Muscle layer of duodenum (tissue), 2 donors: Measurements from ENCODE around the gene HS6ST3.

ENCODE experiments used
- H3K27ac ChIP-seq: one replicate; pipeline ENCODE4 v1.7.0; 2013; ENCODE audit warnings: mild to moderate bottlenecking, low read length
- H3K27me3 ChIP-seq: one replicate; pipeline ENCODE4 v1.7.0; 2013; ENCODE audit warnings: low read depth, mild to moderate bottlenecking, control low read depth, low read length
- H3K36me3 ChIP-seq, 2 donors: one replicate each; pipeline ENCODE4 v1.7.0; 2013; ENCODE audit warnings: low read length in 2 of 2, control low read depth in 1 of 2, mild to moderate bottlenecking in 1 of 2; ENCODE audit not compliant: insufficient read depth in 2 of 2, control insufficient read depth in 1 of 2
- H3K4me1 ChIP-seq, 2 donors: one replicate each; pipeline ENCODE4 v1.7.0; 2013; ENCODE audit warnings: low read length in 2 of 2, mild to moderate bottlenecking in 2 of 2, control low read depth in 1 of 2, moderate library complexity in 1 of 2; ENCODE audit not compliant: insufficient read depth in 2 of 2, control insufficient read depth in 1 of 2
- H3K4me3 ChIP-seq, 2 donors: one replicate each; pipeline ENCODE4 v1.7.0; 2013; ENCODE audit warnings: low read length in 2 of 2, low read depth in 1 of 2, mild to moderate bottlenecking in 1 of 2
- H3K9me3 ChIP-seq, 2 donors: one replicate each; pipeline ENCODE4 v1.7.0; 2013; ENCODE audit warnings: low read length in 2 of 2, control low read depth in 1 of 2, mild to moderate bottlenecking in 1 of 2; ENCODE audit not compliant: control insufficient read depth in 1 of 2
- donor health status: healthy.

The HS6ST3 gene

DNA sequence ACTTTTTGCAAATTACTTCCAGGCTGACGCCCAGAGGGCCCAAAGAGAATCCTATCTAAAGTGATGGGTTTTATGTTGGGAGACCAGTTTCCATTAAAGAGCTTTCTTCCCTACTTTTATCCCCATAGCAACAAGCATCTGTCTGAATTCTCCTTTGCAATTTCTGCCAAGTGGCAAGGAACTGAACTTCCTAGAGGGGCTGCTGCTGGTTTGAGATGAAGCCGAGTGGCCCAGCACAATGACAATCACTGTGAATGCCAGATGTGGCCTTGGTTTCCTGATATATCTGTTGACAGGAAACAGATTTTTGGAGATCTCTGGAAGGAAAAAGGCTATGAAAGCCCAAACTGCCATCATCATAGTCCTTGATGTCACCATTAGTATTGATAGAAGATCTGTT lies 705.8 kb downstream of the HS6ST3 start:
- no peaks in the 10 kb centered on the region for H3K36me3 ChIP-seq
- no peaks in the 10 kb centered on the region for H3K9me3 ChIP-seq
- H3K27me3 ChIP-seq: no peaks in the 10 kb centered on the region
- no peak overlapping the region for H3K27ac ChIP-seq
- H3K4me1 ChIP-seq: no peaks in the 10 kb centered on the region
- no peak overlapping the region for H3K4me3 ChIP-seq

DNA sequence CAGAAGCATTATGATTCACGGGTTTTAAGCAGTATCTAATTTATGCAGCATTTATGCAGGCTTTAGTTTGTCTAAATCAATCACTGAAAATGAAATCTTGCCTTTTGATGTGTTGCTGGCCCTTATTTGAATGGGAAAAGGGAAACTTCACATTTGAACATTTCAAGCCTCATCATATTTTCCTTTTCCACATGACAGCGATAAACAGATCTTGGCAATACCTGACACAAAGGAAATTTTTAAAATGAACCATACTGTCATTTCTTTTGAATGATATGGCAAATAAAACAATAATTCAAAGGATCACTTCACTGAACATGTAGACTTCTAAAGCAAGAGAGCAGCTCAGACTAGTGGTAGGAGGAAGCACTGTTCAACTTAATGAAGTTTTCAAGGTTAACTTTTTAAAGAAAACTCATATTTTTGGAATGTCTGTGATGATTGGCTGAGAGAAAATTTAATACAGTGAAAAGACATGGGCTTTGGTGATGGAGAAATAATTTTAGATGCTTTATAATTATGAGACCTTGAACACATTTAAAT lies 706.3 kb downstream of the HS6ST3 start:
- Histone ChIP-seq H3K4me3 (no peak overlapping the region), H3K4me1 (no peaks in the 10 kb centered on the region), H3K36me3 (no peaks in the 10 kb centered on the region), H3K9me3 (no peaks in the 10 kb centered on the region), H3K27me3 (no peaks in the 10 kb centered on the region), H3K27ac (no peak overlapping the region)

DNA sequence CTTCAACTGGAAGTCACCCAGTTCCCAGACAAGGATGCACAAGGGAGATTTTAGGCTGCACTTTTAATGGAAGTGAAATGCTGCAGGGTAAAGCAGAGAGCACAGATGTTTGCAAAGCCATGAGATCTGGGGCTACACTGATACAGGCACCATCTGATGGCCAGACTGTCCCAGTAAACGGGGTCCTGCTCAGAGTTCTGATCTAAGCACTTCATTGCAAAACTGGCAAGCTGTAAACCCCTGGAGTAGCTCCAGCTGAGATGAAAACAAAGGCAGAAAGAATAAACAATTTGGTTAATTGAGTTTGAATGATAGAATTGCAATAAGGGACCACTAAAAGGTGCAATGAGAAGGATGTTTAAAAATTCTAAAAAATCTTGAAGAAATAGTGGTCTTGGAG lies 707.2 kb downstream of the HS6ST3 start:
- no peak overlapping the region for H3K4me3 ChIP-seq
- H3K9me3 ChIP-seq: no peaks in the 10 kb centered on the region
- no peaks in the 10 kb centered on the region for H3K4me1 ChIP-seq
- H3K27me3 ChIP-seq: no peaks in the 10 kb centered on the region
- H3K27ac ChIP-seq: no peak overlapping the region
- no peaks in the 10 kb centered on the region for H3K36me3 ChIP-seq

DNA sequence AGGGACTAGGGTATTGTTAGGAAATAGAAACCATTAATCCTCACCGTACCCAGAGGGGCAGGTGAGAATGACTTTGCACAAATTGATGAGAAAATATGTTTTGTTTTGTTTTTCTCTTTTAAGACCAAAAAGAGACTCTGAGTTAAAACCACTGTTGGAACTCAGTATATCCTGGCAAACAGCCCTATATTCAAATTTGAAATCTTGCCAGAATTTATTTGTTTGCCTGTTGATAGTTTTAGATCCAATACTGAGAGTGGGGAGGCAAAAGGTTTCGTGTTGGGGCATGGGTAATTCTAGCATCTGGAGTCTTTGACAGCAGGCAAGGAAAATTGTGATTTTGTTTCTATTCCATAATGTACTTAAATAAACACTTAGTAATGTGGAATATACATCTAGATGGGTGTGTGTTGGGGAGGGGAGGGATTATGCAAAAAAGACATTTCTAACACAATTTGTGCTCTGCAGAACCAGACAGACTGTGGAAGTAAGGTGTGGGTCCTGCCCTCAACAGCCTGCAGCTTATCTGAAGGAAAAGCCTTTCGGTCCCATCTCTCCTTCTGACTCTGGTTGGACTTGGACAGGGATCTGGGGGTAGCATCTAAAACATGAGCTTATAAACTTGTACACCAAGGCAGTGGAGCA lies 713.7 kb downstream of the HS6ST3 start:
- H3K4me3 ChIP-seq: no peak overlapping the region
- H3K9me3 ChIP-seq: no peaks in the 10 kb centered on the region
- no peaks in the 10 kb centered on the region for H3K27me3 ChIP-seq
- H3K36me3 ChIP-seq: no peaks in the 10 kb centered on the region
- H3K27ac ChIP-seq: no peak overlapping the region
- H3K4me1 ChIP-seq: no peaks in the 10 kb centered on the region

DNA sequence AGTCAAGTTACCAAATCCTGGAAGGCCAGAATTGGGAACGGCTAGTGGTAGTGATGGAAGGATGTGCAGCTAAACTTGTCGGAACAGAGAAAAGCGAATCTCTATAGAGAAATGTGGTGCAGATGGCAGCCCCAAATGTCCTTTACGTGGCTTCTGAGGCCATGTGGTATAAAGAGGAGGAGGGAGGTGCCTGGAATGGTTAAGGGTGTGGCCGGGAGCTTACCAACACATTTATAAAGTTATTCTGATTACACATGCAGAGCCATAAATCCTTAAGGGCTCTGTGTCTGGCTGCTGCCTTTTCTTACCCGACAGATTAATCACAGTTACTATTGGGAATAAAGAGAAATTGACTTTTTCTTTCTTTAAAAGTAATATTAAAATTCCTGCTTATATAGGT lies 714.3 kb downstream of the HS6ST3 start:
- no peaks in the 10 kb centered on the region for H3K4me1 ChIP-seq
- H3K4me3 ChIP-seq: no peak overlapping the region
- no peaks in the 10 kb centered on the region for H3K27me3 ChIP-seq
- no peaks in the 10 kb centered on the region for H3K36me3 ChIP-seq
- H3K9me3 ChIP-seq: no peaks in the 10 kb centered on the region
- H3K27ac ChIP-seq: no peak overlapping the region

DNA sequence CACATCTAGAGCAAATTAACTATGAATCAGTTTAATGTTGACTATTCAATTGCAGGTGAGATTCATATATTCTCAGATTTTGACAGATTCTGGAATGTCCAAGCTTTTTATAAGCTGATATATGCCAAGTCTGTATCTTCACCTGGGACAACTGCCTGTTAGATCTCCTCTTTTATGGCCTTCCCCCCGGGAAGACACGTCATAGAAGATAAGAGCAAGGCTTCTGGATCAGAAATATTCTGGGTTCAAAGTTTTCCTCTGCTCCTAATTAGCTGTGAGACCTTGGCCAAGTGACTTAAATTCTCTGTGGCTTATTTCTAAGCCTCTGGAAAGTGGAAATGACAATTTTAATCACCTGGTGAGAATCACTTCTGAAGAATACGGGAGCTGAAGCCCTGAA lies 716.8 kb downstream of the HS6ST3 start:
- Histone ChIP-seq H3K27ac (no peak overlapping the region), H3K9me3 (no peaks in the 10 kb centered on the region), H3K4me3 (no peak overlapping the region)

DNA sequence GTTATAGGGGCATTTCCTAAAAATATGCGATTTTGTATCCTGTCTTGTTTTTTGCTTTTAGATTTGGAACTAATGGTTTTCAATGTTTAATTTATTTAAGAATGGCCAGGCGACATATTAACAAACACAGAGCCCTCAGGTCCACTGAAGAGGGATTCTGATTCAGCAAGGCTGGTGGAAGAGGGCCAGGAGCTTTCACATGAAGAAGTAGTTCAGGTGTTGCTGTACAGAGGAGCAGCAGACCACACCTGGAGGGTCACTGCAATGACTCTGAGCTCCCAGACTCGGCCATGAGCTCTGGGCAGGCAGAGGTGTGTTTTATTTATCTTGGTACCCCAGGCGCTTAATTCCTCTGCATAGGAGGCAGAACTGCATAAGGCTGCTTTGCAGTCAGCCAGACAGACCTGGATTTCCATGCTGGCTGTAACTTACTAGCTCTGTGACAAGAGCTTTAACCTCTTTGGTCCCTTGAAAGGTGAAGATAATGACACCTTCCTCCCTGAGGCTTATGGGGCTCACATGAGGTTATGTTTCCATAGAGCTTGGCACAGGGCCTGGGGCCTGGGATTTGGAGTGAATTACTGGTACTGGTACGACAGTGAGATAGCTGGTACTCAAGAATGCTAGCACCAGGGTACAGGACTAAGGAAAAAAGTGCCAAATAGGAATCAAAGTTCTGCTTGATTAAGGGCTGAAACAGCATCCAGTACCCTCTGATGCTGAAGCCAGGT lies 719.6 kb downstream of the HS6ST3 start:
- Histone ChIP-seq H3K36me3 (no peaks in the 10 kb centered on the region), H3K4me1 (no peaks in the 10 kb centered on the region), H3K27ac (no peak overlapping the region), H3K9me3 (no peaks in the 10 kb centered on the region), H3K4me3 (no peak overlapping the region), H3K27me3 (no peaks in the 10 kb centered on the region)

More for the DNA sequence above, 716.8 kb downstream of the HS6ST3 start:
- no peaks in the 10 kb centered on the region for H3K4me1 ChIP-seq
- H3K27me3 ChIP-seq: no peaks in the 10 kb centered on the region
- no peaks in the 10 kb centered on the region for H3K36me3 ChIP-seq

DNA sequence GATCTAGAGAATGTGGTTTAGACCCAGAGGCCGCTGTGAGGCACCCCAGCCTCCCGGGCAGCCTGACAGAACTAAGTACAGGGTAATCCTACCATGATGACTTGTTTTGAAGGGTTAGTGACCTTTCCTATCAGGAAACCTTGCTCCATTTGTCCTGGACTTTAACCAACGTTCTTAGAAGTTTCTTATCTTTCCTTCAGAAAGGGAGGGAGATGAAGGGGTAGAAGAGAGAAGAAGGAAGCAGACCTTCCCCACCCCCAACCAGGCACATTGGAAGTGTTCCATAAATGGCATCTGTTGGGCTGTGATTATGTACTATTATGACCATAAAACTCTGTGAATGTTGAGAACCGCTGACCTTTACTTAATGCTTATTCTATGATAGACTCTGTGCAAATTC lies 720.2 kb downstream of the HS6ST3 start:
- H3K4me1 ChIP-seq: no peaks in the 10 kb centered on the region
- H3K27ac ChIP-seq: no peak overlapping the region
- H3K27me3 ChIP-seq: no peaks in the 10 kb centered on the region
- H3K9me3 ChIP-seq: no peaks in the 10 kb centered on the region
- H3K36me3 ChIP-seq: no peaks in the 10 kb centered on the region
- H3K4me3 ChIP-seq: no peak overlapping the region

DNA sequence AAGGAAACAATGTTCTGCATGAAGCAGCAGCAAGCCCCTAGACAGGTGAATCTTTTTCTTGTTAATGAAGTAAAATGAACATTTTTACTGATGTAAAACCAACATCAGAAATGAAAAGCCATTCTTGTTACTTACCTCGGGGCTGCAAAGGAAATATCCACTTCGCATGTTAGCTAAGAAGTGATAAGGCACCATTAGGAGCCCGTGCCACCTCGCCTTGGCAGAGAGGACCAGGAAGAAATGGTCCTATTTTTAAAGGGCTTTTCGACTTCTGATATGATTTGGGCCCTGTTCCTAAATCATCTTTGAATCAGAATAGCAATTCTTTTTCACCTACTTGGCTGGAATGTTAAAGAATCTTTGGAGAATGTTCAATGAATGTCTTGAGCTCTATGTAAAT lies 721.1 kb downstream of the HS6ST3 start:
- no peaks in the 10 kb centered on the region for H3K9me3 ChIP-seq
- no peaks in the 10 kb centered on the region for H3K4me1 ChIP-seq
- H3K27ac ChIP-seq: no peak overlapping the region
- no peaks in the 10 kb centered on the region for H3K27me3 ChIP-seq
- H3K36me3 ChIP-seq: no peaks in the 10 kb centered on the region
- no peak overlapping the region for H3K4me3 ChIP-seq

DNA sequence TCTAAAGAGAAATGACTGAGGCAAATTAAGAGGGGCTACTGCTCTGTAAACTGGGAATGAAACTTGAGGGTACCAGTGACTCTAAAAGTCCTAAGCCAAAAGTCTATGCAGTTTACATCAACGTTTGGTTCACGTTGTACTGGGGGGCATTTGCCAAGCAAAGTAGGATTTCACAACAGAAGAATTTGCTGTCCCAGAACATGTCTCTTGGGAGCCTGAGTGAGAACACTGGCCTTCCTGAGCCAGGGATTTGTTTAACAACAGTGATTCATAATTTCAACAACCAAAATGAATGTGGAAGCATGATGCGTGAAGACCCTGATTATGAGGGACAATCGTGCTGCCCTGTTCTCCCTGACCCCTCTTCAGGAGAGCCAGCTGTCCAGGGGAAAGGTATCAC lies 726.4 kb downstream of the HS6ST3 start:
- H3K27ac ChIP-seq: no peak overlapping the region
- no peaks in the 10 kb centered on the region for H3K4me1 ChIP-seq
- no peaks in the 10 kb centered on the region for H3K36me3 ChIP-seq
- H3K27me3 ChIP-seq: no peaks in the 10 kb centered on the region
- H3K9me3 ChIP-seq: no peaks in the 10 kb centered on the region
- no peak overlapping the region for H3K4me3 ChIP-seq

DNA sequence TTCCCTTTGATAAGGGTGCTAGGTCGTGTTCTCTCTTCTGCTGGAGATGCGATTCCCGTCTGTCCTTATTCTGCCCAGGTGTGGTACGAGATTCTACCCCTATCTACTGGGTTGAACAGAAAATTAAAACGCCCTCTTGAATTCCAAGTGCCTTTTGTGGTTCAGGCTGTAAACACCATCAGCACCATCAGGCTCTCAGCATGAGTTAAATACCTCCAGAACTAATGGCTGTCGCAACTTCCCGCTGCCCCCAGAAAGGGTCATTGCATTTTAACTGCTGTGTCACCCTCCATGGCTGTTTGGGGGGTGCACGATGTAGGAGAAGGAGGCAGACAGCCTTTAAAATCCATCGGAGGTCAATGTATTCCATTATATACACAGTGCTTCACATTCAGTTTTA lies 727.0 kb downstream of the HS6ST3 start:
- no peak overlapping the region for H3K4me3 ChIP-seq
- H3K36me3 ChIP-seq: no peaks in the 10 kb centered on the region
- no peaks in the 10 kb centered on the region for H3K9me3 ChIP-seq
- H3K27me3 ChIP-seq: no peaks in the 10 kb centered on the region
- no peak overlapping the region for H3K27ac ChIP-seq
- no peaks in the 10 kb centered on the region for H3K4me1 ChIP-seq
